Mesodermal cell (in vitro differentiated cells): ENCODE data around the gene MCF2L2.
"Not testable (repeated sequence)": the region's sequence is repeated elsewhere in the genome, so short reads cannot be mapped to it uniquely, and the experiment has no call there.

ENCODE experiments used
- H3K27ac ChIP-seq: 2 replicates; pipeline ENCODE4 v1.7.0; 2013; ENCODE audit warnings: mild to moderate bottlenecking, low read depth, low read length, moderate library complexity; ENCODE audit not compliant: severe bottlenecking
- H3K36me3 ChIP-seq: 2 replicates; pipeline ENCODE4 v1.7.1; 2013; ENCODE audit warnings: mild to moderate bottlenecking, low read length, moderate library complexity; ENCODE audit not compliant: control insufficient read depth, insufficient read depth
- H3K4me1 ChIP-seq: one replicate; pipeline ENCODE4 v1.7.1; 2013; ENCODE audit warnings: mild to moderate bottlenecking, low read length; ENCODE audit not compliant: insufficient read depth, control insufficient read depth, poor library complexity, severe bottlenecking
- H3K4me3 ChIP-seq: 2 replicates; pipeline ENCODE4 v1.7.0; 2013; ENCODE audit warnings: low read length, control low read depth, mild to moderate bottlenecking; ENCODE audit not compliant: insufficient read depth, poor library complexity, severe bottlenecking; ENCODE audit errors: extremely low read depth
- H3K9me3 ChIP-seq: 2 replicates; pipeline ENCODE4 v1.7.1; 2013; ENCODE audit warnings: mild to moderate bottlenecking, low read length, moderate library complexity; ENCODE audit not compliant: control insufficient read depth
- WGBS, 2 experiments: methylation state at CpG; one replicate each; pipeline ENCODE4 v1.1.5; 2013; ENCODE audit warnings: missing lambda C conversion rate in 2 of 2; ENCODE audit not compliant: insufficient coverage in 2 of 2; 5-methylcytosine and 5-hydroxymethylcytosine counted together

The MCF2L2 gene

DNA sequence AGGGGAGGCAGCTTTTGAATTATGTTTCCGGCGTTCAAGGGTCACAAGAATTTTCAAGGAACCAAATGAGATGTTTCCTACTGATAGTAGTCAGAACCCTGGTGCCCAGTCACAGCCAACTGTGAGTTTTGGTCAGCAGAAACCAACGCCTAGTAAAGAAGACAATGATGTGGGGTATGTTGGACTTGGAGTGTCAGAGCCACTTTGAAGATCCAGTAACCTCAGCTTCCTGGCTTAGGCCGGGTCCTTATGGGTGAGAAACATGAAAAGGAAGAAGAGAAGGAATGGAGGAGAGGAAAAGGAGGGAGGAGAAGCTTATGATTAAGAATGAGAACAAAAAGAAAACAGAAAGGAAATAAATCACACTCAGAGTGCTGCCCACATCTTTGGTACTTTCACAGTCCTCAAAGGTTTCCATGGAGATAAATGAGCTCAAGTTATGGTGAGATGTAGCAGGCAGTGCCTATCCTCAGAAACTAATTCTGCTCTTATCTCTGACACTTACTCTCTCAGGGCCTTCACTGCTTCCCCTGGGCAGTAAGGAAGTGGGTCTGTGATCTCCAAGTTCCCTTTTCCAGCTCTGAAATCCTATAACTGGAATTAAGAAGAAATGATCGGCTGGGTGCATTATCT, 2.0 kb upstream of the MCF2L2 start:
- H3K4me1 ChIP-seq: peaks cover 15% of the 10 kb centered on the region
- WGBS, 2 experiments: 74 to 83% methylated on average over 4 of the region's 5 CpGs
- H3K9me3 ChIP-seq: no peaks in the 10 kb centered on the region
- H3K36me3 ChIP-seq: no peaks in the 10 kb centered on the region
- H3K4me3 ChIP-seq: no peak overlapping the region
- H3K27ac ChIP-seq: no peak overlapping the region

GRCh38 chr3:183427876-183428446, 458 bp downstream of the MCF2L2 start:
- no peaks in the 10 kb centered on the region for H3K4me1 ChIP-seq
- no peaks in the 10 kb centered on the region for H3K9me3 ChIP-seq
- WGBS, 2 experiments: 0 to 1% methylated on average over 37 to 39 of the region's 47 CpGs
- no peak overlapping the region for H3K27ac ChIP-seq
- no peaks in the 10 kb centered on the region for H3K36me3 ChIP-seq
- peak overlapping the region; percentile 82 for H3K4me3 ChIP-seq

- WGBS, 2 experiments: 18 to 20% methylated on average over 9 to 14 of the region's 28 CpGs
- H3K4me3 ChIP-seq: peak overlapping the region; percentile 82
- H3K27ac ChIP-seq: no peak overlapping the region
- no peaks in the 10 kb centered on the region for H3K36me3 ChIP-seq
- no peaks in the 10 kb centered on the region for H3K9me3 ChIP-seq
- no peaks in the 10 kb centered on the region for H3K4me1 ChIP-seq
Measured at GRCh38 chr3:183427196-183427875, 1.1 kb downstream of the MCF2L2 start.

- WGBS, 2 experiments: 92 to 100% methylated on average over 1 to 2 of the region's 2 CpGs
- not testable (repeated sequence) for H3K27ac ChIP-seq
- H3K9me3 ChIP-seq: peaks cover 23% of the 10 kb centered on the region
Measured at GRCh38 chr3:183418807-183419206, 9.6 kb downstream of the MCF2L2 start.

GRCh38 chr3:183411216-183411922, 17.1 kb downstream of the MCF2L2 start:
- Histone ChIP-seq H3K27ac (no peak overlapping the region), H3K4me1 (no peaks in the 10 kb centered on the region), H3K4me3 (no peak overlapping the region), H3K9me3 (no peaks in the 10 kb centered on the region), H3K36me3 (no peaks in the 10 kb centered on the region)
- 79 to 100% methylated on average over 1 of the region's 3 CpGs for WGBS, 2 experiments

More at GRCh38 chr3:183418807-183419206, 9.6 kb downstream of the MCF2L2 start:
- H3K4me1 ChIP-seq, H3K36me3 ChIP-seq, H3K4me3 ChIP-seq: not testable (repeated sequence)

GRCh38 chr3:183410759-183411158, 17.7 kb downstream of the MCF2L2 start:
- Histone ChIP-seq H3K27ac (no peak overlapping the region), H3K4me1 (no peaks in the 10 kb centered on the region), H3K4me3 (no peak overlapping the region), H3K36me3 (no peaks in the 10 kb centered on the region), H3K9me3 (no peaks in the 10 kb centered on the region)

- H3K4me1 ChIP-seq: no peaks in the 10 kb centered on the region
- no peaks in the 10 kb centered on the region for H3K9me3 ChIP-seq
- no peak overlapping the region for H3K4me3 ChIP-seq
- no peaks in the 10 kb centered on the region for H3K36me3 ChIP-seq
- WGBS, 2 experiments: 86 to 98% methylated on average over 5 of the region's 5 CpGs
- H3K27ac ChIP-seq: no peak overlapping the region
Measured at GRCh38 chr3:183410280-183410679, 18.1 kb downstream of the MCF2L2 start.

GRCh38 chr3:183409219-183409618, 19.2 kb downstream of the MCF2L2 start:
- H3K27ac ChIP-seq: no peak overlapping the region
- WGBS, 2 experiments: no CpG with 5 or more reads among the region's 2 CpGs
- no peaks in the 10 kb centered on the region for H3K36me3 ChIP-seq
- H3K4me1 ChIP-seq: no peaks in the 10 kb centered on the region
- no peaks in the 10 kb centered on the region for H3K9me3 ChIP-seq
- no peak overlapping the region for H3K4me3 ChIP-seq

- 88% methylated on average over 1 of the region's 1 CpG; no CpG with 5 or more reads in 1 of the 2 experiments for WGBS, 2 experiments
- no peaks in the 10 kb centered on the region for H3K4me1 ChIP-seq
- no peak overlapping the region for H3K4me3 ChIP-seq
- H3K9me3 ChIP-seq: no peaks in the 10 kb centered on the region
- no peaks in the 10 kb centered on the region for H3K36me3 ChIP-seq
- H3K27ac ChIP-seq: no peak overlapping the region
Measured at GRCh38 chr3:183401678-183402077, 26.7 kb downstream of the MCF2L2 start.

GRCh38 chr3:183400352-183400751, 28.1 kb downstream of the MCF2L2 start:
- no peaks in the 10 kb centered on the region for H3K4me1 ChIP-seq
- no peak overlapping the region for H3K4me3 ChIP-seq
- H3K36me3 ChIP-seq: no peaks in the 10 kb centered on the region
- WGBS, 2 experiments: 82 to 83% methylated on average over 8 to 12 of the region's 13 CpGs
- H3K27ac ChIP-seq: no peak overlapping the region
- no peaks in the 10 kb centered on the region for H3K9me3 ChIP-seq
